Measurements from ENCODE around the gene CLCF1. TPM values are rescaled to one million over a fixed set of nuclear protein-coding genes. Genes with fewer than 3 reads are reported as not detected.

Gene CLCF1
- total and polyA plus RNA-seq, 2 of the 13 experiments (the other 11 are each of a cell fraction or from before 2014, with no cell fraction given) = 0.49 to 0.78 TPM

GRCh38 chr11:67421430-67422031 is 48.1 kb upstream of the CLCF1 start (continued):
- TF ChIP-seq HOXA5 (CRISPR knock-in tag; IDR thresholded peaks at IDR 0.05) = 0 out of 2 replicates have a peak, but pooled peaks have one; percentile 7

- FAIRE-seq = no peak
- H4K20me1 ChIP-seq (ENCODE audit: insufficient read depth, low read length) = no peaks in the 10 kb centered on the region
- H2AFZ ChIP-seq (ENCODE audit: low read length) = no peak overlapping the region
- H3K4me1 ChIP-seq (ENCODE audit: insufficient read depth, low read length) = peaks cover 69% of the 10 kb centered on the region
- peak; percentile 80 for ATAC-seq
- peak overlapping the region; percentile 80 for H3K4me2 ChIP-seq (ENCODE audit: low read depth, low read length)
- H3K9ac ChIP-seq (ENCODE audit: insufficient read depth, low read depth, low read length) = peak overlapping the region; percentile 57
- peak; percentile 81 for DNase-seq (ENCODE audit: low spot score)
- peaks cover 5 to 36% of the 10 kb centered on the region in 2 experiments; a peak in 4 of 5 replicates for H3K27me3 ChIP-seq (ENCODE audit: control insufficient read depth in 1 of 2, insufficient read depth in 2 of 2, low read length in 2 of 2)
- in situ Hi-C loops (cut with HindIII; ENCODE audit: extremely low pct_ligation_motif_present, low pct_unique_long_range_greater_than_20kb) = no loop called here
- no peaks in the 10 kb centered on the region for H3K36me3 ChIP-seq (replicated peaks in 1 of 2; ENCODE audit: control insufficient read depth in 1 of 2, insufficient read depth in 2 of 2, low read length in 2 of 2)
- BruUV-seq (replicated peaks) = no TSS peak
- H3K27ac ChIP-seq (ENCODE audit: extremely low read length, insufficient read depth, low read length) = no peak overlapping the region
- no peaks in the 10 kb centered on the region for H3K9me3 ChIP-seq (ENCODE audit: low read length)
- POLR2A ChIA-PET = interaction anchor here (0.8 to 7.4 kb wide), 6 partner anchors 9 to 62 kb away, joined by 3 to 78 read pairs (median 6); partner anchors contain the start of genes AIP, PPP1CA and TBC1D10C
- intact Hi-C loops (cut with micrococcal nuclease; ENCODE audit: unreplicated experiment) = no loop called here
- WGBS (ENCODE audit: low lambda C conversion rate) = under 1% methylated on average over 20 of the region's 97 CpGs
- H3K79me2 ChIP-seq (ENCODE audit: insufficient read depth, low read length) = no peaks in the 10 kb centered on the region
- CTCF ChIA-PET (ENCODE audit: low intra/inter-chr PET ratio, low total read pairs) = no interaction called here
- peak overlapping the region; percentile 30 to 70 (median 53); a peak in 5 of 6 replicates for H3K4me3 ChIP-seq (replicated peaks in 1 of 3; ENCODE audit: insufficient read depth in 1 of 3, low read depth in 2 of 3, low read length in 3 of 3)
- TF ChIP-seq ATM (IDR thresholded peaks at IDR 0.05; ENCODE audit: borderline replicate concordance) = no peak
- TF ChIP-seq ZNF776 (CRISPR knock-in tag; IDR thresholded peaks at IDR 0.05) = peak; percentile 57; the same call in 1 of the 2 replicates
- TF ChIP-seq PHF5A (CRISPR knock-in tag; IDR thresholded peaks at IDR 0.05; ENCODE audit: low read depth, unreplicated experiment) = no peak
- TF ChIP-seq SRF (IDR thresholded peaks at IDR 0.05; ENCODE audit: low read depth, low read length) = no peak
- TF ChIP-seq ZSCAN25 (CRISPR knock-in tag; IDR thresholded peaks at IDR 0.05) = no peak
- TF ChIP-seq ZIK1 (CRISPR knock-in tag; IDR thresholded peaks at IDR 0.05; ENCODE audit: borderline replicate concordance, low read depth) = 0 out of 2 replicates have a peak, but pooled peaks have one; percentile 61
- no peak for TF ChIP-seq ZSCAN29 (CRISPR knock-in tag; conservative IDR thresholded peaks at IDR 0.05)
- no peak for TF ChIP-seq SP1 (IDR thresholded peaks at IDR 0.05)
- TF ChIP-seq SP1 (CRISPR knock-in tag; IDR thresholded peaks at IDR 0.05) = no peak
- TF ChIP-seq STAG1 (CRISPR knock-in tag; IDR thresholded peaks at IDR 0.05) = no peak
- no peak for TF ChIP-seq CHD2 (IDR thresholded peaks at IDR 0.05; ENCODE audit: low read depth, low read length)
- TF ChIP-seq ZNF207 (IDR thresholded peaks at IDR 0.05; ENCODE audit: borderline replicate concordance) = no peak
- no peak for TF ChIP-seq REXO4 (CRISPR knock-in tag; IDR thresholded peaks at IDR 0.05; ENCODE audit: borderline replicate concordance)
- TF ChIP-seq FOSL2 (CRISPR knock-in tag; IDR thresholded peaks at IDR 0.05) = no peak
- no peak for TF ChIP-seq ZNF441 (CRISPR knock-in tag; IDR thresholded peaks at IDR 0.05; ENCODE audit: borderline replicate concordance)
- no peak for TF ChIP-seq BCLAF1 (IDR thresholded peaks at IDR 0.05)
- no peak for TF ChIP-seq ZNF383 (CRISPR knock-in tag; IDR thresholded peaks at IDR 0.05; ENCODE audit: borderline replicate concordance)
- no peak for TF ChIP-seq ZFP41 (CRISPR knock-in tag; IDR thresholded peaks at IDR 0.05; ENCODE audit: borderline replicate concordance)
- TF ChIP-seq ZNF180 (CRISPR knock-in tag; IDR thresholded peaks at IDR 0.05; ENCODE audit: borderline replicate concordance, low read depth) = no peak
- no peak for TF ChIP-seq MIER2 (CRISPR knock-in tag; IDR thresholded peaks at IDR 0.05)
- TF ChIP-seq DR1 (CRISPR knock-in tag; IDR thresholded peaks at IDR 0.05) = 0 out of 2 replicates have a peak, but pooled peaks have one; percentile 63
Observed at GRCh38 chr11:67420646-67421429, 47.4 kb upstream of the CLCF1 start.

All from HepG2 (cell line).